NCI-H446 treated with DMSO at 0.1 percent for 48 hours (cell line): ENCODE data around the gene ZP3.
"Not testable (repeated sequence)": the region's sequence is repeated elsewhere in the genome, so short reads cannot be mapped to it uniquely, and the experiment has no call there.

Experiments
- DNase-seq: peaks from one replicate; lab custom pipeline; 2025; lab: John Stamatoyannopoulos, UW

The ZP3 gene

GRCh38 chr7:76405738-76406137 lies 19.0 kb upstream of the ZP3 start:
- DNase-seq, result no peak

GRCh38 chr7:76407718-76408117 lies 17.0 kb upstream of the ZP3 start:
- no peak for DNase-seq

GRCh38 chr7:76408121-76408560 lies 16.6 kb upstream of the ZP3 start:
- no peak for DNase-seq

GRCh38 chr7:76409537-76409936 lies 15.2 kb upstream of the ZP3 start, which contains the start of gene SSC4D:
TSS of gene SSC4D (minus strand) at chr7:76409697. CDS start at chr7:76404439, 5,258 bp downstream.
- no peak for DNase-seq

GRCh38 chr7:76411626-76412025 lies 13.1 kb upstream of the ZP3 start:
- DNase-seq, result no peak

GRCh38 chr7:76412249-76412648 lies 12.5 kb upstream of the ZP3 start:
- no peak for DNase-seq

- not testable (repeated sequence) for DNase-seq
Observed at GRCh38 chr7:76417654-76418310, 7.0 kb upstream of the ZP3 start.

GRCh38 chr7:76421097-76421496 lies 3.7 kb upstream of the ZP3 start:
- not testable (repeated sequence) for DNase-seq

GRCh38 chr7:76423666-76424412 lies 911 bp upstream of the ZP3 start:
- no peak for DNase-seq

- DNase-seq, result no peak
Observed at GRCh38 chr7:76425156-76425555, 406 bp downstream of the ZP3 start.

GRCh38 chr7:76425558-76425957 lies 808 bp downstream of the ZP3 start:
- not testable (repeated sequence) for DNase-seq

GRCh38 chr7:76426246-76426645 lies 1.5 kb downstream of the ZP3 start:
- DNase-seq, result no peak

GRCh38 chr7:76427635-76428034 lies 2.9 kb downstream of the ZP3 start:
- DNase-seq, result no peak

GRCh38 chr7:76428149-76428823 lies 3.5 kb downstream of the ZP3 start:
- DNase-seq, result no peak

- DNase-seq, result no peak
Observed at GRCh38 chr7:76428868-76429805, 4.4 kb downstream of the ZP3 start.

- no peak for DNase-seq
Observed at GRCh38 chr7:76430211-76430610, 5.5 kb downstream of the ZP3 start.

- no peak for DNase-seq
Observed at GRCh38 chr7:76430836-76431235, 6.1 kb downstream of the ZP3 start.

GRCh38 chr7:76437873-76438272 lies 13.1 kb downstream of the ZP3 start:
- DNase-seq, result not testable (repeated sequence)

- DNase-seq, result not testable (repeated sequence)
Observed at GRCh38 chr7:76439120-76439888, 14.6 kb downstream of the ZP3 start.

GRCh38 chr7:76440404-76440803 lies 15.7 kb downstream of the ZP3 start:
- DNase-seq, result not testable (repeated sequence)

GRCh38 chr7:76441792-76442191 lies 17.0 kb downstream of the ZP3 start:
- not testable (repeated sequence) for DNase-seq
